Neural cell (in vitro differentiated cells): ENCODE measurements around the gene MT1HL1. TPM values are rescaled to one million over a fixed set of nuclear protein-coding genes. Genes with fewer than 3 reads are reported as not detected.

Experiments used
- H2AFZ ChIP-seq: fragments of 200-600, 300-800 bp; sonication (generic), shearing (Covaris generic); 2 replicates; pipeline ENCODE4 v1.6.0; 2014; ENCODE audit warnings: low read depth, mild to moderate bottlenecking, antibody characterized with exemption, low read length, moderate library complexity
- H3F3A ChIP-seq: fragments of 200-600 bp; shearing (Covaris generic); 2 replicates; pipeline ENCODE4 v1.6.1; 2016; ENCODE audit warnings: mild to moderate bottlenecking, moderate library complexity, mixed read lengths, antibody characterized with exemption, low read length; ENCODE audit not compliant: insufficient read depth, poor library complexity, severe bottlenecking
- H3K27ac ChIP-seq: fragments of 200-600, 300-800 bp; sonication (generic), shearing (Covaris generic); 2 replicates; pipeline ENCODE4 v1.5.1; 2014; ENCODE audit warnings: mild to moderate bottlenecking, low read length, moderate library complexity
- H3K27me3 ChIP-seq: fragments of 300-800, 200-600 bp; sonication (generic), shearing (Covaris generic); 2 replicates; pipeline ENCODE4 v1.6.0; 2014; ENCODE audit warnings: mild to moderate bottlenecking, low read depth, low read length, moderate library complexity; ENCODE audit not compliant: insufficient read depth
- H3K36me3 ChIP-seq: fragments of 300-800, 200-600 bp; sonication (generic), shearing (Covaris generic); 2 replicates; pipeline ENCODE4 v1.5.1; 2014; ENCODE audit warnings: mild to moderate bottlenecking, antibody characterized with exemption, low read length, moderate library complexity; ENCODE audit not compliant: insufficient read depth
- H3K4me2 ChIP-seq: fragments of 300-800, 200-600 bp; sonication (generic), shearing (Covaris generic); 2 replicates; pipeline ENCODE4 v1.6.0; 2014; ENCODE audit warnings: mild to moderate bottlenecking, low read length
- H3K4me3 ChIP-seq: fragments of 300-800, 200-600 bp; sonication (generic), shearing (Covaris generic); 2 replicates; pipeline ENCODE4 v1.5.1; 2014; ENCODE audit warnings: mild to moderate bottlenecking, low read length, moderate library complexity
- H3K79me2 ChIP-seq: fragments of 200-600 bp; shearing (Covaris generic); replicated peaks from 2 replicates; pipeline ENCODE4 v1.6.0; 2014; ENCODE audit warnings: mild to moderate bottlenecking, low read length, moderate library complexity; ENCODE audit not compliant: insufficient read depth
- H3K9ac ChIP-seq: fragments of 300-800, 200-600 bp; sonication (generic), shearing (Covaris generic); 2 replicates; pipeline ENCODE4 v1.6.1; 2016; ENCODE audit warnings: mild to moderate bottlenecking, low read length, mixed read lengths
- H3K9me2 ChIP-seq: fragments of 200-600 bp; shearing (Covaris generic); 2 replicates; pipeline ENCODE4 v1.6.1; 2016; ENCODE audit warnings: mild to moderate bottlenecking, low read length, mixed read lengths; ENCODE audit not compliant: insufficient read depth
- H3K9me3 ChIP-seq: fragments of 200-600, 300-800 bp; sonication (generic), shearing (Covaris generic); 2 replicates; pipeline ENCODE4 v1.6.1; 2016; ENCODE audit warnings: mild to moderate bottlenecking, mixed run types, low read length, moderate library complexity, mixed read lengths
- H4K20me1 ChIP-seq: fragments of 200-600 bp; shearing (Covaris generic); 2 replicates; pipeline ENCODE4 v1.6.1; 2016; ENCODE audit warnings: mild to moderate bottlenecking, mixed run types; ENCODE audit not compliant: insufficient read depth
- EP300 ChIP-seq: fragments of 450-650 bp; conservative IDR thresholded peaks from 2 replicates; pipeline ENCODE4 v1.6.1; 2014; ENCODE audit warnings: antibody characterized with exemption, mild to moderate bottlenecking, moderate library complexity; ENCODE audit not compliant: poor library complexity, severe bottlenecking
- EZH2 ChIP-seq: fragments of 200-600, 300-800 bp; shearing (Covaris generic), sonication (generic); IDR thresholded peaks from 2 replicates; pipeline ENCODE4 v1.6.1; 2014; ENCODE audit warnings: antibody characterized with exemption, low read length, borderline replicate concordance, mild to moderate bottlenecking; ENCODE audit not compliant: insufficient read depth, poor library complexity, severe bottlenecking
- POLR2AphosphoS5 ChIP-seq: IDR thresholded peaks from 2 replicates; pipeline ENCODE4 v1.6.1; 2012
- RAD21 ChIP-seq: fragments of 450-650 bp; conservative IDR thresholded peaks from 2 replicates; pipeline ENCODE4 v1.6.1; 2014; ENCODE audit warnings: antibody characterized with exemption, mild to moderate bottlenecking, moderate library complexity
- REST ChIP-seq: IDR thresholded peaks from 2 replicates; pipeline ENCODE4 v1.6.1; 2012; ENCODE audit warnings: borderline replicate concordance
- polyA plus RNA-seq: library from polyadenylated mRNA; depleted of rRNA; stranded (reverse); fragments of >200 nt; gene quantifications from 2 replicates; pipeline ENCODE4 v1.2.3, GENCODE V29; 2014
- TF ChIP-seq, protein P1 (sequence below): fragments of 450-650 bp; IDR thresholded peaks from 2 replicates; pipeline ENCODE4 v1.5.1; 2014; ENCODE audit warnings: antibody characterized with exemption, mild to moderate bottlenecking, moderate library complexity; ENCODE audit not compliant: poor library complexity, severe bottlenecking

MT1HL1 gene
- polyA plus RNA-seq, 1 donor from 2014 or later = not detected

- H4K20me1 ChIP-seq = no peaks in the 10 kb centered on the region
- H3K4me2 ChIP-seq = no peak overlapping the region
- no peaks in the 10 kb centered on the region for H3F3A ChIP-seq
- H3K36me3 ChIP-seq = no peaks in the 10 kb centered on the region
- H3K27me3 ChIP-seq = no peaks in the 10 kb centered on the region
- TF ChIP-seq, protein P1, sequence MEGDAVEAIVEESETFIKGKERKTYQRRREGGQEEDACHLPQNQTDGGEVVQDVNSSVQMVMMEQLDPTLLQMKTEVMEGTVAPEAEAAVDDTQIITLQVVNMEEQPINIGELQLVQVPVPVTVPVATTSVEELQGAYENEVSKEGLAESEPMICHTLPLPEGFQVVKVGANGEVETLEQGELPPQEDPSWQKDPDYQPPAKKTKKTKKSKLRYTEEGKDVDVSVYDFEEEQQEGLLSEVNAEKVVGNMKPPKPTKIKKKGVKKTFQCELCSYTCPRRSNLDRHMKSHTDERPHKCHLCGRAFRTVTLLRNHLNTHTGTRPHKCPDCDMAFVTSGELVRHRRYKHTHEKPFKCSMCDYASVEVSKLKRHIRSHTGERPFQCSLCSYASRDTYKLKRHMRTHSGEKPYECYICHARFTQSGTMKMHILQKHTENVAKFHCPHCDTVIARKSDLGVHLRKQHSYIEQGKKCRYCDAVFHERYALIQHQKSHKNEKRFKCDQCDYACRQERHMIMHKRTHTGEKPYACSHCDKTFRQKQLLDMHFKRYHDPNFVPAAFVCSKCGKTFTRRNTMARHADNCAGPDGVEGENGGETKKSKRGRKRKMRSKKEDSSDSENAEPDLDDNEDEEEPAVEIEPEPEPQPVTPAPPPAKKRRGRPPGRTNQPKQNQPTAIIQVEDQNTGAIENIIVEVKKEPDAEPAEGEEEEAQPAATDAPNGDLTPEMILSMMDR = no peak
- H3K27ac ChIP-seq = no peak overlapping the region
- H3K9me3 ChIP-seq = no peaks in the 10 kb centered on the region
- no peak overlapping the region for H3K4me3 ChIP-seq
- H3K9me2 ChIP-seq = no peaks in the 10 kb centered on the region
- H3K9ac ChIP-seq = no peak overlapping the region
- H3K79me2 ChIP-seq = no peaks in the 10 kb centered on the region
- no peak overlapping the region for H2AFZ ChIP-seq
Observed at GRCh38 chr1:237016626-237017025, 12.4 kb upstream of the MT1HL1 start.

- Histone ChIP-seq H3F3A (no peaks in the 10 kb centered on the region), H3K79me2 (no peaks in the 10 kb centered on the region), H3K27ac (no peak overlapping the region), H3K9ac (no peak overlapping the region), H3K9me2 (no peaks in the 10 kb centered on the region), H3K36me3 (no peaks in the 10 kb centered on the region), H3K27me3 (no peaks in the 10 kb centered on the region), H4K20me1 (no peaks in the 10 kb centered on the region), H3K4me3 (no peak overlapping the region), H3K4me2 (no peak overlapping the region), H2AFZ (no peak overlapping the region), H3K9me3 (no peaks in the 10 kb centered on the region)
- TF ChIP-seq RAD21 (no peak), REST (no peak), EP300 (no peak), POLR2AphosphoS5 (no peak), EZH2 (no peak)
Observed at GRCh38 chr1:237013608-237014007, 9.4 kb upstream of the MT1HL1 start.

DNA sequence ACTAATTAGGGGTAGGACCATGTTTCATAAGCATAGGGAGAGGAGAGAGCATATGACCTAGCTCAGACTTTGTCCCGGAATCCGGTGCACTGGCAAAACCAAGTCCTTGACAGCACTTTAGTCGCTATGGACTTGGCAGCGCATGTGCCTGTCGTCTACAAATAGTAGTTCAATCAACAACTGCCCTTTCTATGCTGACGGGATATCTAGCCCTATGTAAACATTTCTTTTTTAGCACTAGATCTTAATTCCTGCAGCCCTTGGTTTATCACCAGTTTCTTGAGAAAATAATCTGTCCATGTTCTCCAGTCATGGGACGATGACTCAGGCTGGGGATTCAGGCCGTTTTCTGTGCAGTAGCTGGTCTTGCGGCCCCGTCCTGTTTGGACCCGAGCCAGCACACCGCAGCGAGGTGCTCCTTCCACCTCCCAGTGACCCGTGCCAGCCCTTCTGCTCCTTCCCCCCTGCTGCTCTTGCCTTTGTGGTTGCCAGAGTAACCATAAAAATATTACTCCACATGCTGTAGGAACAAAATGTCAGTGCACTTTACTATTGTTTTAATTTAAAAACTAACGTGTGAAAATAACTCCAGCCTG, 8.6 kb upstream of the MT1HL1 start:
- no peak overlapping the region for H3K9ac ChIP-seq
- no peaks in the 10 kb centered on the region for H3K9me2 ChIP-seq
- H3K79me2 ChIP-seq = no peaks in the 10 kb centered on the region
- no peak for TF ChIP-seq RAD21
- H3K4me2 ChIP-seq = no peak overlapping the region
- H2AFZ ChIP-seq = no peak overlapping the region
- H3K27ac ChIP-seq = no peak overlapping the region
- H3F3A ChIP-seq = no peaks in the 10 kb centered on the region
- H3K27me3 ChIP-seq = no peaks in the 10 kb centered on the region
- no peaks in the 10 kb centered on the region for H3K9me3 ChIP-seq
- no peak overlapping the region for H3K4me3 ChIP-seq
- no peaks in the 10 kb centered on the region for H3K36me3 ChIP-seq
- H4K20me1 ChIP-seq = no peaks in the 10 kb centered on the region
